SK-N-SH (cell line): ENCODE data around the gene ATRAID. TPM values are rescaled to one million over a fixed set of nuclear protein-coding genes. Genes with fewer than 3 reads are reported as not detected.

Experiments used
- CTCF ChIA-PET: fragments of 300-600, 350-600 bp; formaldehyde crosslinking; extraction: SDS; loops from one replicate; lab custom pipeline; 2021; lab: Yijun Ruan, JAX
- POLR2A ChIA-PET: fragments of 350-600 bp; sonication (Branson Sonifier 250); formaldehyde crosslinking; extraction: SDS; loops from one replicate; lab custom pipeline; 2020; ENCODE audit warnings: antibody characterized with exemption, inconsistent platforms; lab: Yijun Ruan, JAX
- DNase-seq: peaks from one replicate; pipeline ENCODE4 v3.0.0; 2012
- H2AFZ ChIP-seq: fragments of 200-600 bp; sonication (generic); 2 replicates; pipeline ENCODE4 v1.8.1; 2016; ENCODE audit warnings: antibody characterized with exemption, mild to moderate bottlenecking, low read depth
- H3F3A ChIP-seq: fragments of 200-600 bp; sonication (generic); replicated peaks from 2 replicates; pipeline ENCODE3; 2016; ENCODE audit warnings: antibody characterized with exemption, mild to moderate bottlenecking; ENCODE audit not compliant: insufficient read depth
- H3K27ac ChIP-seq, 2 experiments: fragments of 200-500 bp in 1 of 2; fragments of 200-600 bp in 1 of 2; sonication (Bioruptor generic) in 1 of 2; sonication (generic), shearing (Covaris generic) in 1 of 2; 2 replicates each; pipeline versions ENCODE4 v1.5.1 to v1.6.1; 2014 to 2016; ENCODE audit warnings: low read depth in 2 of 2, inconsistent platforms in 1 of 2, low read length in 1 of 2, mild to moderate bottlenecking in 1 of 2, mixed read lengths in 1 of 2
- H3K27me3 ChIP-seq: fragments of 200-600 bp; sonication (generic), shearing (Covaris generic); 2 replicates; pipeline ENCODE4 v1.6.1; 2016; ENCODE audit warnings: mixed run types; ENCODE audit not compliant: insufficient read depth
- H3K36me3 ChIP-seq, 2 experiments: fragments of 200-500 bp in 1 of 2; fragments of 200-600 bp in 1 of 2; sonication (Bioruptor generic) in 1 of 2; sonication (generic) in 1 of 2; replicated peaks in 1 of 2; 2 replicates each; pipeline versions ENCODE3 to v1.5.1; 2014 to 2016; ENCODE audit warnings: low read length in 1 of 2, mild to moderate bottlenecking in 1 of 2; ENCODE audit not compliant: insufficient read depth in 2 of 2, control insufficient read depth in 1 of 2
- H3K4me1 ChIP-seq, 2 experiments: fragments of 200-500 bp in 1 of 2; fragments of 200-600 bp in 1 of 2; sonication (Bioruptor generic) in 1 of 2; sonication (generic), shearing (Covaris generic) in 1 of 2; 2 replicates each; pipeline versions ENCODE4 v1.5.1 to v1.6.1; 2014 to 2016; ENCODE audit warnings: low read depth in 1 of 2, low read length in 1 of 2, mixed run types in 1 of 2; ENCODE audit not compliant: insufficient read depth in 2 of 2, control insufficient read depth in 1 of 2
- H3K4me2 ChIP-seq: fragments of 200-600 bp; sonication (generic), shearing (Covaris generic); 2 replicates; pipeline ENCODE4 v1.6.1; 2017; ENCODE audit warnings: mixed run types
- H3K4me3 ChIP-seq, 2 experiments: fragments of 200-500 bp in 1 of 2; fragments of 200-600 bp in 1 of 2; sonication (Bioruptor generic) in 1 of 2; sonication (generic), shearing (Covaris generic) in 1 of 2; 2 replicates each; pipeline versions ENCODE4 v1.5.1 to v1.8.1; 2014 to 2016; ENCODE audit warnings: low read depth in 2 of 2, inconsistent platforms in 1 of 2, low read length in 1 of 2, mild to moderate bottlenecking in 1 of 2, mixed read lengths in 1 of 2, moderate library complexity in 1 of 2
- H3K79me2 ChIP-seq: fragments of 200-600 bp; sonication (generic); 2 replicates; pipeline ENCODE4 v1.8.1; 2017; ENCODE audit warnings: mild to moderate bottlenecking; ENCODE audit not compliant: insufficient read depth
- H3K9ac ChIP-seq: fragments of 200-600 bp; sonication (generic); 2 replicates; pipeline ENCODE4 v1.6.1; 2017; ENCODE audit warnings: mixed run types
- H3K9me2 ChIP-seq: fragments of 200-600 bp; sonication (generic); 2 replicates; pipeline ENCODE4 v1.6.1; 2017; ENCODE audit warnings: mixed run types
- H3K9me3 ChIP-seq: fragments of 200-600 bp; sonication (generic); 2 replicates; pipeline ENCODE4 v1.6.1; 2017; ENCODE audit warnings: mixed run types, mild to moderate bottlenecking, moderate library complexity
- H4K20me1 ChIP-seq: fragments of 200-600 bp; sonication (generic); 2 replicates; pipeline ENCODE4 v1.6.1; 2017; ENCODE audit warnings: mild to moderate bottlenecking, mixed run types; ENCODE audit not compliant: insufficient read depth
- EZH2phosphoT487 ChIP-seq: fragments of 200-600 bp; sonication (generic); IDR thresholded peaks from 2 replicates; pipeline ENCODE4 v1.6.1; 2017; ENCODE audit warnings: low read depth, mixed run types, mild to moderate bottlenecking, antibody characterized with exemption, moderate library complexity, borderline replicate concordance
- FOSL2 ChIP-seq: IDR thresholded peaks from 2 replicates; pipeline ENCODE4 v1.4.0; 2012; ENCODE audit warnings: low read depth, mild to moderate bottlenecking, moderate library complexity, borderline replicate concordance
- FOXJ3 ChIP-seq: sonication (generic); formaldehyde crosslinking; IDR thresholded peaks from 2 replicates; pipeline ENCODE4 v1.5.1; 2020; ENCODE audit warnings: mild to moderate bottlenecking, missing genetic modification reagents
- IRF3 ChIP-seq: fragments of 150-350 bp; IDR thresholded peaks from 2 replicates; pipeline ENCODE4 v1.6.1; 2016; ENCODE audit warnings: mild to moderate bottlenecking, low read depth, low read length
- MEF2A ChIP-seq: IDR thresholded peaks from 2 replicates; pipeline ENCODE4 v1.4.0; 2012; ENCODE audit warnings: low read depth, borderline replicate concordance
- PBX3 ChIP-seq: IDR thresholded peaks from 2 replicates; pipeline ENCODE4; 2012
- RXRA ChIP-seq: IDR thresholded peaks from 2 replicates; pipeline ENCODE4 v1.4.0; 2012; ENCODE audit warnings: low read depth, mild to moderate bottlenecking, borderline replicate concordance
- USF1 ChIP-seq: IDR thresholded peaks from 2 replicates; pipeline ENCODE4 v1.4.0; 2012; ENCODE audit warnings: low read depth, borderline replicate concordance
- YY1 ChIP-seq: IDR thresholded peaks from 2 replicates; pipeline ENCODE4 v1.4.0; 2012; ENCODE audit warnings: low read depth, mild to moderate bottlenecking
- ZBTB33 ChIP-seq: IDR thresholded peaks from 2 replicates; pipeline ENCODE4 v1.4.0; 2012; ENCODE audit warnings: low read depth, borderline replicate concordance
- WGBS: methylation state at CpG from one replicate; pipeline ENCODE4 v1.1.6; 2017; ENCODE audit warnings: low lambda C conversion rate; 5-methylcytosine and 5-hydroxymethylcytosine counted together
- polyA plus RNA-seq, 3 experiments: library from polyadenylated mRNA; depleted of rRNA; stranded (reverse); fragments of >200 nt; gene quantifications; 2 replicates each; pipeline ENCODE4 v1.2.3, GENCODE V29; 2012
- TF ChIP-seq, protein P1 (sequence below): IDR thresholded peaks from 2 replicates; pipeline ENCODE4 v1.4.0; 2012; ENCODE audit warnings: low read depth
- TF ChIP-seq, protein P2 (sequence below): fragments of 200-600 bp; sonication (generic); IDR thresholded peaks from 2 replicates; pipeline ENCODE4 v1.6.1; 2017; ENCODE audit warnings: antibody characterized with exemption, mild to moderate bottlenecking, moderate library complexity

The ATRAID gene
- polyA plus RNA-seq, 1 of the 3 experiments (the other 2 are of a cell fraction): 289 TPM

GRCh38 chr2:27179344-27180000 is 32.4 kb upstream of the ATRAID start:
- peak overlapping the region; percentile 20 for H3K9ac ChIP-seq
- 34% methylated on average over 3 of the region's 3 CpGs for WGBS
- H3K9me3 ChIP-seq: no peaks in the 10 kb centered on the region
- ChIA-PET POLR2A (no interaction called here), CTCF (interaction anchor here (1.8 to 4.0 kb wide), 2 partner anchors 10 to 12 kb away, joined by 9 to 24 read pairs; no protein-coding TSS in a partner anchor)
- no peaks in the 10 kb centered on the region for H3K79me2 ChIP-seq
- H3F3A ChIP-seq: peaks cover 4% of the 10 kb centered on the region
- no peak overlapping the region; the same call in 1 of the 2 replicates for H2AFZ ChIP-seq
- H3K9me2 ChIP-seq: no peaks in the 10 kb centered on the region
- TF ChIP-seq YY1: no peak
- no peak for TF ChIP-seq ZBTB33
- TF ChIP-seq IRF3: no peak
- no peak for TF ChIP-seq MEF2A
- TF ChIP-seq, protein P1, sequence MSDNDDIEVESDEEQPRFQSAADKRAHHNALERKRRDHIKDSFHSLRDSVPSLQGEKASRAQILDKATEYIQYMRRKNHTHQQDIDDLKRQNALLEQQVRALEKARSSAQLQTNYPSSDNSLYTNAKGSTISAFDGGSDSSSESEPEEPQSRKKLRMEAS: no peak
- TF ChIP-seq, protein P2, sequence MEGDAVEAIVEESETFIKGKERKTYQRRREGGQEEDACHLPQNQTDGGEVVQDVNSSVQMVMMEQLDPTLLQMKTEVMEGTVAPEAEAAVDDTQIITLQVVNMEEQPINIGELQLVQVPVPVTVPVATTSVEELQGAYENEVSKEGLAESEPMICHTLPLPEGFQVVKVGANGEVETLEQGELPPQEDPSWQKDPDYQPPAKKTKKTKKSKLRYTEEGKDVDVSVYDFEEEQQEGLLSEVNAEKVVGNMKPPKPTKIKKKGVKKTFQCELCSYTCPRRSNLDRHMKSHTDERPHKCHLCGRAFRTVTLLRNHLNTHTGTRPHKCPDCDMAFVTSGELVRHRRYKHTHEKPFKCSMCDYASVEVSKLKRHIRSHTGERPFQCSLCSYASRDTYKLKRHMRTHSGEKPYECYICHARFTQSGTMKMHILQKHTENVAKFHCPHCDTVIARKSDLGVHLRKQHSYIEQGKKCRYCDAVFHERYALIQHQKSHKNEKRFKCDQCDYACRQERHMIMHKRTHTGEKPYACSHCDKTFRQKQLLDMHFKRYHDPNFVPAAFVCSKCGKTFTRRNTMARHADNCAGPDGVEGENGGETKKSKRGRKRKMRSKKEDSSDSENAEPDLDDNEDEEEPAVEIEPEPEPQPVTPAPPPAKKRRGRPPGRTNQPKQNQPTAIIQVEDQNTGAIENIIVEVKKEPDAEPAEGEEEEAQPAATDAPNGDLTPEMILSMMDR: no peak
- no peak for TF ChIP-seq USF1
- TF ChIP-seq RXRA: no peak
- H3K36me3 ChIP-seq: no peaks in the 10 kb centered on the region
- DNase-seq: no peak
- no peak overlapping the region for H3K4me3 ChIP-seq
- H3K4me1 ChIP-seq: peaks cover 3 to 29% of the 10 kb centered on the region in 2 experiments; a peak in 3 of 4 replicates
- peak overlapping the region; percentile 36; the same call in 1 of the 2 replicates for H3K4me2 ChIP-seq
- peak overlapping the region in 1 of 2 experiments; percentile 80; a peak in 1 of 4 replicates for H3K27ac ChIP-seq
- H3K27me3 ChIP-seq: no peaks in the 10 kb centered on the region
- no peaks in the 10 kb centered on the region for H4K20me1 ChIP-seq

- Histone ChIP-seq H3K9ac (0 out of 2 replicates have a peak overlapping the region, but pooled peaks have one; percentile 2), H2AFZ (peak overlapping the region; percentile 47), H3K4me1 (peaks cover 3 to 39% of the 10 kb centered on the region in 2 experiments; a peak in 3 of 4 replicates)
- WGBS: 53% methylated on average over 4 of the region's 4 CpGs
- TF ChIP-seq EZH2phosphoT487: no peak
- no peak for TF ChIP-seq PBX3
- TF ChIP-seq FOSL2: no peak
- TF ChIP-seq MEF2A: no peak
- no peak for TF ChIP-seq FOXJ3
- TF ChIP-seq, all 33 proteins: peak for 0
- no peak for DNase-seq
- ChIA-PET CTCF (interaction anchor here (0.9 to 7.0 kb wide), 4 partner anchors 9 to 101 kb away, joined by 3 to 57 read pairs (median 8); no protein-coding TSS in a partner anchor), POLR2A (no interaction called here)
- Histone ChIP-seq H3K27ac (peak overlapping the region in 1 of 2 experiments; percentile 80; a peak in 2 of 4 replicates), H4K20me1 (no peaks in the 10 kb centered on the region), H3K4me3 (no peak overlapping the region), H3K4me2 (peak overlapping the region; percentile 3; the same call in 1 of the 2 replicates), H3K79me2 (no peaks in the 10 kb centered on the region), H3K27me3 (no peaks in the 10 kb centered on the region), H3K9me3 (no peaks in the 10 kb centered on the region), H3K36me3 (no peaks in the 10 kb centered on the region), H3F3A (peaks cover 13% of the 10 kb centered on the region), H3K9me2 (no peaks in the 10 kb centered on the region)
These were observed 29.5 kb upstream of the ATRAID start for GRCh38 chr2:27182346-27182745.
